ENCODE results near the gene HOXA4. TPM values are rescaled to one million over a fixed set of nuclear protein-coding genes. Genes with fewer than 3 reads are reported as not detected.

Gene HOXA4
- total and polyA plus RNA-seq, 3 donors from 2014 or later = 1.7 to 3.4 (median 3.3) TPM

GRCh38 chr7:27174874-27175625 lies 44.5 kb upstream of the HOXA4 start:
- Histone ChIP-seq H3K4me1 (peaks cover 12% of the 10 kb centered on the region), H3K27me3 (no peaks in the 10 kb centered on the region), H3K9me3 (no peaks in the 10 kb centered on the region), H3K36me3 (ENCODE audit: low read depth, missing control alignments) (no peaks in the 10 kb centered on the region), H3K27ac (no peak overlapping the region), H3K4me3 (no peak overlapping the region)
- intact Hi-C loops (cut with DNase I; ENCODE audit: low total_unique reads) = no loop called here
- DNase-seq = no peak
- TF ChIP-seq POLR2A (IDR thresholded peaks at IDR 0.05) = no peak
- TF ChIP-seq CTCF (IDR thresholded peaks at IDR 0.05) = no peak
- WGBS, 2 donors = 48 to 54% methylated on average over 11 to 12 of the region's 12 CpGs

GRCh38 chr7:27173956-27174873 lies 43.7 kb upstream of the HOXA4 start, which contains the start of gene HOXA10:
Gene HOXA10 (minus strand): TSS chr7:27174320. CDS start chr7:27174306, 14 bp downstream.
- intact Hi-C loops (cut with DNase I; ENCODE audit: low total_unique reads) = no loop called here
- Histone ChIP-seq H3K9me3 (no peaks in the 10 kb centered on the region), H3K36me3 (ENCODE audit: low read depth, missing control alignments) (no peaks in the 10 kb centered on the region), H3K4me1 (peaks cover 12% of the 10 kb centered on the region), H3K27ac (no peak within 1 kb of the TSS), H3K4me3 (peak within 1 kb of the TSS; percentile 39 to 53), H3K27me3 (no peaks in the 10 kb centered on the region)
- WGBS, 2 donors = 8 to 15% methylated on average over 6 to 73 of the region's 82 CpGs
- no peak for TF ChIP-seq POLR2A (IDR thresholded peaks at IDR 0.05)
- TF ChIP-seq CTCF (IDR thresholded peaks at IDR 0.05) = no peak
- DNase-seq = no peak

GRCh38 chr7:27173511-27173955 lies 43.0 kb upstream of the HOXA4 start:
- Histone ChIP-seq H3K27me3 (no peaks in the 10 kb centered on the region), H3K4me3 (peak overlapping the region; percentile 39 to 53), H3K27ac (no peak overlapping the region), H3K9me3 (no peaks in the 10 kb centered on the region), H3K4me1 (peaks cover 12% of the 10 kb centered on the region), H3K36me3 (ENCODE audit: low read depth, missing control alignments) (no peaks in the 10 kb centered on the region)
- DNase-seq = no peak
- intact Hi-C loops (cut with DNase I; ENCODE audit: low total_unique reads) = no loop called here
- 0 to 1% methylated on average over 18 to 24 of the region's 59 CpGs for WGBS, 2 donors
- TF ChIP-seq CTCF (IDR thresholded peaks at IDR 0.05) (no peak), POLR2A (IDR thresholded peaks at IDR 0.05) (no peak)

GRCh38 chr7:27172823-27173510 lies 42.4 kb upstream of the HOXA4 start:
- Histone ChIP-seq H3K9me3 (no peaks in the 10 kb centered on the region), H3K4me3 (peak overlapping the region; percentile 39 to 53), H3K4me1 (peaks cover 12% of the 10 kb centered on the region), H3K27ac (no peak overlapping the region), H3K36me3 (ENCODE audit: low read depth, missing control alignments) (no peaks in the 10 kb centered on the region), H3K27me3 (no peaks in the 10 kb centered on the region)
- WGBS, 2 donors = 0 to 5% methylated on average over 8 to 52 of the region's 58 CpGs
- intact Hi-C loops (cut with DNase I; ENCODE audit: low total_unique reads) = no loop called here
- no peak for DNase-seq
- TF ChIP-seq CTCF (IDR thresholded peaks at IDR 0.05) (no peak), POLR2A (IDR thresholded peaks at IDR 0.05) (no peak)
